Measurements from ENCODE around the gene CKB. TPM values are rescaled to one million over a fixed set of nuclear protein-coding genes. Genes with fewer than 3 reads are reported as not detected.
A peak's percentile ranks its signal among the peaks of the same experiment; 100 is the strongest.

The CKB gene
- total RNA-seq = 100 to 1,000 TPM; 190 to 373 (median 266) TPM

DNA sequence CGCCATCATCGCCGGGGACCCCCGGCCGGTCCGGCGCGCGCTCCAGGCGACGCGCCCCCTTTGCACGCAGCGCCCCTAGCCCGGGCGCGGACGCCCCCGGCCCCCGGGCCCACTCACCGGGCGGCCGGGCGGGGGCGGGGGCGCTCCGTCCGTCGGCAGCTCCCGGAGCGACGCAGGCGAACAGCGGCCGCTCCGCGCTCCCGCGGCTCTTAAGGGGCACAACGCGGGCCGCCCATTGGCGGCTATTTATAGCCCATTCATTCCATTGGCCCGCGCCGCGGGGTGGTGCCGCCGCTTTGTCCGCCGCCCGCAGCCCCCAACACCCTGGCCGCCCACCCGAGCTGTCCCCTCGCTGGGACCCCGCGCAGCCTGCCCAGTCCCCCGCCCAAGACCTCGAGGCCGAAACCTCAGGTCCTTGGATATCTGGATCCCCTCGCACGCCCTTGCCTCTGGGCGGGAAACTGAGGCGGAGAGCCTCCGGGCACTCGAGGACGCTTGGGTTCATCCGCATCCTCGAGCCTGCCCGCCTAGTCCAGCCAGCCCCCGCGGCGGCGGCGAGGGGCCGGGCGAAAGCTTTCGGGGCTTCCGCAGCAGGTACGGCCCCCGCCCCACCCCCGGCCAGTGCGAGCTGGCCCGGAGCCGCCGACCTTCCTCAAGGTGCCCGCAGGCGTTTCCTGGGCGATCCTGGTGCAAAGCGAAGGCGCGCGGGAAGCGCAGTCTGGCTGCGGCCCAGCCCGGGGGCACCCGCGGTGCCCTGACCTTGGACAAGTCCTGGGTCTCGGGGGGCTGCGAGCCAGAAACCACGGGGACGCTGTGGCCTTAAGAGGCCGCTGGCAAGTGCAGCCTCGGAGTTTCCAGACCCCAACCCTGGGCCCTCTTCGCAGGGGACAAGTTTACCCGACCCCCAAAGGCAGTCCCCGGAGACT is at the start of gene CKB:
Gene CKB (minus strand): TSS at position 182 of the 926 bp plus-strand sequence. CDS start 337 bp downstream, outside the sequence.
- TF ChIP-seq, protein P1, sequence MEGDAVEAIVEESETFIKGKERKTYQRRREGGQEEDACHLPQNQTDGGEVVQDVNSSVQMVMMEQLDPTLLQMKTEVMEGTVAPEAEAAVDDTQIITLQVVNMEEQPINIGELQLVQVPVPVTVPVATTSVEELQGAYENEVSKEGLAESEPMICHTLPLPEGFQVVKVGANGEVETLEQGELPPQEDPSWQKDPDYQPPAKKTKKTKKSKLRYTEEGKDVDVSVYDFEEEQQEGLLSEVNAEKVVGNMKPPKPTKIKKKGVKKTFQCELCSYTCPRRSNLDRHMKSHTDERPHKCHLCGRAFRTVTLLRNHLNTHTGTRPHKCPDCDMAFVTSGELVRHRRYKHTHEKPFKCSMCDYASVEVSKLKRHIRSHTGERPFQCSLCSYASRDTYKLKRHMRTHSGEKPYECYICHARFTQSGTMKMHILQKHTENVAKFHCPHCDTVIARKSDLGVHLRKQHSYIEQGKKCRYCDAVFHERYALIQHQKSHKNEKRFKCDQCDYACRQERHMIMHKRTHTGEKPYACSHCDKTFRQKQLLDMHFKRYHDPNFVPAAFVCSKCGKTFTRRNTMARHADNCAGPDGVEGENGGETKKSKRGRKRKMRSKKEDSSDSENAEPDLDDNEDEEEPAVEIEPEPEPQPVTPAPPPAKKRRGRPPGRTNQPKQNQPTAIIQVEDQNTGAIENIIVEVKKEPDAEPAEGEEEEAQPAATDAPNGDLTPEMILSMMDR (IDR thresholded peaks at IDR 0.05) = no peak
- peak; percentile 63 to 86 for TF ChIP-seq POLR2A (IDR thresholded peaks at IDR 0.05)
- H3K4me3 ChIP-seq (replicated peaks in 1 of 3) = peak within 1 kb of the TSS; percentile 16 to 74 (median 66)
- intact Hi-C loops (cut with DNase I) = no loop called here
- WGBS, 2 donors = 12 to 27% methylated on average over 4 to 20 of the region's 107 CpGs
- DNase-seq = peak; percentile 76 to 77
- H3K9me3 ChIP-seq = no peaks in the 10 kb centered on the region
- no peaks in the 10 kb centered on the region for H3K36me3 ChIP-seq
- H3K27me3 ChIP-seq = no peaks in the 10 kb centered on the region
- peaks cover 39 to 47% of the 10 kb centered on the region in 2 donors for H3K4me1 ChIP-seq
- H3K27ac ChIP-seq = peak within 1 kb of the TSS; percentile 70 to 98 (median 94)

DNA sequence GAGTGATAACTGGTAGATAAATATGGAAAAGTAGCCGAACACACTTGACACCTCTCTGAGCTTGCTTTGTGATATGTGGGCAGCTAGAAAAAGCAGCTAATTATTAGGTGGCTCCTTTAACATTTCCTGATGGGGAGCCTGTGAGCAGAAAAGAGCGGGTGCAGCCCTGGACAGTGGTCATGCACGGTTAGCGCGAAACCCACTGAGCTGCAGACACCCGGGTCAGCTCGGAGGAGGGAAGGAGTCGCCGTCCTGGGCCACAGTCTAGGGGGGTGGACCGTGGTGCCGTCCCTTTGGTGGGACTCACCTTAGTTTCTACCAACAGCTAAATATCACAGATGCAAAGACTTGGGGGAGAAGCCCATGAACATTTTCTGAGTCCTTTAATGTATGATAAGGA is 46.8 kb upstream of the CKB start:
- DNase-seq = peak in 1 of 2 donors; percentile 34
- TF ChIP-seq, protein P1 (IDR thresholded peaks at IDR 0.05) = no peak
- TF ChIP-seq POLR2A (IDR thresholded peaks at IDR 0.05) = no peak
- no peaks in the 10 kb centered on the region for H3K27me3 ChIP-seq
- peak overlapping the region in 1 of 3 donors; percentile 53 for H3K27ac ChIP-seq
- peaks cover 7 to 60% of the 10 kb centered on the region in 2 donors for H3K4me1 ChIP-seq
- H3K9me3 ChIP-seq = no peaks in the 10 kb centered on the region
- 59 to 61% methylated on average over 11 of the region's 11 CpGs for WGBS, 2 donors
- H3K4me3 ChIP-seq (replicated peaks in 1 of 3) = no peak overlapping the region
- no peaks in the 10 kb centered on the region for H3K36me3 ChIP-seq
- intact Hi-C loops (cut with DNase I) = loop anchor here (10.0 kb wide), 1 partner anchor 145 kb away; the partner anchor contains the start of genes XRCC3 and ZFYVE21

DNA sequence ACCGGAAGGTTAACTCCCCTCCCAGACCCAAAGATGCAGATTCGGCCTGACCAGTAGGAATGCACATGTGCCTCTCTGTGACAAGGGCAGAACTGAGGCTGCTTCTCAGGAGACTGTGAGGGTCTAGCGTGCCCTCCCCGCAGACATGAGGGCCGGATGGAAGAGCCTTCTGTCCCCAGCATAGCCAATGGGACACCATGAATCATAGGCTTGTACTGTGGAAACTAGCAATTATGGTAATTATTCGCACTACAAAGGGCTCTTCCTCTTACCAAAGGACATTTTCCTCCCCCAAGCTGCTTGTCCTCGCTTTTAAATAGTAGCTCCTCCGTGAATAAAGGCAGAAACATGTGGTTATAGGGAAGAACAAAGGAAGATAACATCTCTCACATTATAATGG is 46.3 kb upstream of the CKB start:
- no peak for DNase-seq
- no peaks in the 10 kb centered on the region for H3K9me3 ChIP-seq
- no peak overlapping the region for H3K27ac ChIP-seq
- no peaks in the 10 kb centered on the region for H3K27me3 ChIP-seq
- H3K36me3 ChIP-seq = no peaks in the 10 kb centered on the region
- TF ChIP-seq, protein P1 (IDR thresholded peaks at IDR 0.05) = no peak
- TF ChIP-seq POLR2A (IDR thresholded peaks at IDR 0.05) = no peak
- 75 to 79% methylated on average over 6 to 8 of the region's 8 CpGs for WGBS, 2 donors
- H3K4me1 ChIP-seq = peaks cover 11 to 60% of the 10 kb centered on the region in 2 donors
- intact Hi-C loops (cut with DNase I) = loop anchor here (10.0 kb wide), 1 partner anchor 146 kb away; the partner anchor contains the start of genes XRCC3 and ZFYVE21
- no peak overlapping the region for H3K4me3 ChIP-seq (replicated peaks in 1 of 3)

GRCh38 chr14:103563844-103564505 is 41.3 kb upstream of the CKB start:
- peak overlapping the region in 2 of 3 donors; percentile 90 to 98 for H3K4me3 ChIP-seq (replicated peaks in 1 of 3)
- H3K27ac ChIP-seq = peak overlapping the region; percentile 82 to 93 (median 88)
- intact Hi-C loops (cut with DNase I) = loop anchor here (10.0 kb wide), 1 partner anchor 151 kb away; the partner anchor contains the start of genes XRCC3 and ZFYVE21
- no peaks in the 10 kb centered on the region for H3K27me3 ChIP-seq
- WGBS, 2 donors = 58 to 62% methylated on average over 21 of the region's 21 CpGs
- TF ChIP-seq, protein P1 (IDR thresholded peaks at IDR 0.05) = no peak
- no peak for TF ChIP-seq POLR2A (IDR thresholded peaks at IDR 0.05)
- H3K4me1 ChIP-seq = peaks cover 24 to 57% of the 10 kb centered on the region in 2 donors
- H3K9me3 ChIP-seq = no peaks in the 10 kb centered on the region
- DNase-seq = no peak
- peaks cover 6 to 11% of the 10 kb centered on the region in 2 donors for H3K36me3 ChIP-seq
